Measurements from ENCODE around the gene ACOT9. TPM values are rescaled to one million over a fixed set of nuclear protein-coding genes. Genes with fewer than 3 reads are reported as not detected.

ACOT9 gene
- total and polyA plus RNA-seq, 2 donors (not counting 3 experiments of a cell fraction or from before 2014, with no cell fraction given): 38.4 to 83.1 TPM

- Histone ChIP-seq H3K27me3 (ENCODE audit: control insufficient read depth in 2 of 2, insufficient read depth in 2 of 2, low read length in 2 of 2) (no peaks in the 10 kb centered on the region), H3K4me2 (ENCODE audit: insufficient read depth, low read length) (no peak overlapping the region), H2AFZ (ENCODE audit: low read depth, low read length) (no peak overlapping the region), H3K4me1 (ENCODE audit: control insufficient read depth, extremely low read depth, insufficient read depth, low read length) (peaks cover 4% of the 10 kb centered on the region), H3K9ac (replicated peaks; ENCODE audit: extremely low read depth, insufficient read depth, low read length) (no peak overlapping the region), H3K9me1 (replicated peaks; ENCODE audit: control insufficient read depth, extremely low read depth, insufficient read depth, low read length) (no peaks in the 10 kb centered on the region), H3K4me3 (replicated peaks in 1 of 3; ENCODE audit: insufficient read depth in 1 of 3, low read depth in 1 of 3, low read length in 3 of 3) (no peak overlapping the region), H4K20me1 (replicated peaks; ENCODE audit: control insufficient read depth, extremely low read depth, insufficient read depth, low read length) (no peaks in the 10 kb centered on the region), H3K36me3 (ENCODE audit: control insufficient read depth in 2 of 2, extremely low read depth in 1 of 2, insufficient read depth in 2 of 2, low read length in 2 of 2) (peaks cover 2 to 3% of the 10 kb centered on the region in 2 experiments), H3K27ac (ENCODE audit: insufficient read depth, low read depth, low read length) (no peak overlapping the region), H3K9me3 (replicated peaks; ENCODE audit: control insufficient read depth, insufficient read depth, low read length) (no peaks in the 10 kb centered on the region), H3K79me2 (ENCODE audit: control insufficient read depth, insufficient read depth, low read length) (peaks cover under 1% of the 10 kb centered on the region)
- dilution Hi-C loops (cut with MboI; ENCODE audit: extremely low pct_ligation_motif_present, low sequenced_read_pairs) (no loop called here), intact Hi-C loops (cut with micrococcal nuclease) (no loop called here)
- no peak for DNase-seq (ENCODE audit: low read depth, low spot score)
- ChIA-PET POLR2A (no interaction called here), CTCF (no interaction called here)
- no TSS peak for BruUV-seq (replicated peaks)
- TF ChIP-seq CTCF (IDR thresholded peaks at IDR 0.05; ENCODE audit: extremely low read depth in 1 of 2, insufficient read depth in 1 of 2, low read depth in 1 of 2, low read length in 2 of 2) (no peak), FOS (IDR thresholded peaks at IDR 0.05; ENCODE audit: borderline replicate concordance, insufficient read depth, low read length) (no peak), MYC (IDR thresholded peaks at IDR 0.05; ENCODE audit: low read depth, low read length) (no peak), GATA2 (IDR thresholded peaks at IDR 0.05; ENCODE audit: insufficient read depth, insufficient read length, low read depth, low read length) (no peak), JUN (IDR thresholded peaks at IDR 0.05; ENCODE audit: borderline replicate concordance, insufficient read depth, insufficient read length, low read depth) (no peak), MAX (IDR thresholded peaks at IDR 0.05; ENCODE audit: insufficient read depth, insufficient read length) (no peak), POLR2AphosphoS5 (IDR thresholded peaks at IDR 0.05; ENCODE audit: insufficient read depth, low read depth, low read length) (no peak), POLR2A (IDR thresholded peaks at IDR 0.05; ENCODE audit: low read depth, low read length) (no peak), EZH2 (IDR thresholded peaks at IDR 0.05; ENCODE audit: borderline replicate concordance, low read depth, low read length, severe bottlenecking) (no peak)
- no peak for FAIRE-seq
These were observed 47.0 kb upstream of the ACOT9 start for GRCh38 chrX:23790155-23790497.
